Loucy (cell line): Measurements from ENCODE around the gene SERGEF.
"Not testable (repeated sequence)": the region's sequence is repeated elsewhere in the genome, so short reads cannot be mapped to it uniquely, and the experiment has no call there.

Source experiments
- H2AFZ ChIP-seq: fragments of 200-600 bp; sonication (generic); 2 replicates; pipeline ENCODE4 v1.6.0; 2016; ENCODE audit warnings: antibody characterized with exemption, mild to moderate bottlenecking, low read length, moderate library complexity
- H3F3A ChIP-seq: fragments of 200-600 bp; 2 replicates; pipeline ENCODE4 v1.6.0; 2016; ENCODE audit warnings: antibody characterized with exemption, low read depth, mild to moderate bottlenecking
- H3K27me3 ChIP-seq: fragments of 200-600 bp; sonication (generic); 2 replicates; pipeline ENCODE4 v1.6.1; 2014; ENCODE audit warnings: low read length, mild to moderate bottlenecking; ENCODE audit not compliant: insufficient read depth, poor library complexity, severe bottlenecking
- H3K36me3 ChIP-seq: fragments of 200-600 bp; sonication (generic); 2 replicates; pipeline ENCODE4 v1.6.1; 2016; ENCODE audit warnings: low read length; ENCODE audit not compliant: insufficient read depth
- H3K4me1 ChIP-seq: fragments of 200-600 bp; sonication (generic); 2 replicates; pipeline ENCODE4 v1.5.1; 2014; ENCODE audit warnings: low read length, mild to moderate bottlenecking; ENCODE audit not compliant: insufficient read depth, poor library complexity, severe bottlenecking
- H3K4me2 ChIP-seq: fragments of 200-600 bp; sonication (generic); 2 replicates; pipeline ENCODE4 v1.6.0; 2014; ENCODE audit warnings: antibody characterized with exemption, low read length, low read depth, mild to moderate bottlenecking; ENCODE audit not compliant: poor library complexity, severe bottlenecking
- H3K4me3 ChIP-seq: fragments of 200-600 bp; sonication (generic); 2 replicates; pipeline ENCODE4 v1.5.1; 2014; ENCODE audit warnings: low read length, mild to moderate bottlenecking, mixed read lengths; ENCODE audit not compliant: poor library complexity, severe bottlenecking
- H3K79me2 ChIP-seq: fragments of 200-600 bp; sonication (generic); 2 replicates; pipeline ENCODE4 v1.6.1; 2014; ENCODE audit warnings: low read length; ENCODE audit not compliant: insufficient read depth
- H3K9ac ChIP-seq: fragments of 200-600 bp; sonication (generic); 2 replicates; pipeline ENCODE4 v1.6.0; 2014; ENCODE audit warnings: mild to moderate bottlenecking, low read depth, low read length, moderate library complexity; ENCODE audit not compliant: poor library complexity, severe bottlenecking
- H3K9me2 ChIP-seq: fragments of 200-600 bp; sonication (generic); replicated peaks from 2 replicates; pipeline ENCODE4 v1.6.1; 2016; ENCODE audit warnings: low read depth, low read length, mixed read lengths
- H3K9me3 ChIP-seq: fragments of 200-600 bp; sonication (generic); 2 replicates; pipeline ENCODE4 v1.6.1; 2014; ENCODE audit warnings: mild to moderate bottlenecking, antibody characterized with exemption, low read length, low read depth; ENCODE audit not compliant: insufficient read depth
- H4K20me1 ChIP-seq: fragments of 200-600 bp; sonication (generic); 2 replicates; pipeline ENCODE4 v1.6.0; 2014; ENCODE audit warnings: antibody characterized with exemption, low read length, mild to moderate bottlenecking; ENCODE audit not compliant: insufficient read depth, poor library complexity, severe bottlenecking
- EZH2phosphoT487 ChIP-seq: fragments of 200-600 bp; IDR thresholded peaks from 2 replicates; pipeline ENCODE4 v1.6.1; 2018; ENCODE audit warnings: antibody characterized with exemption, mild to moderate bottlenecking, moderate library complexity, borderline replicate concordance
- TF ChIP-seq, protein P1 (sequence below): fragments of 200-600 bp; sonication (generic); conservative IDR thresholded peaks from 2 replicates; pipeline ENCODE4 v1.5.1; 2014; ENCODE audit warnings: mild to moderate bottlenecking, antibody characterized with exemption, low read length

Gene SERGEF

GRCh38 chr11:18001191-18001590, 11.7 kb downstream of the SERGEF start:
- peaks cover 46% of the 10 kb centered on the region; the same call in 1 of the 2 replicates for H3K36me3 ChIP-seq
- H3K27me3 ChIP-seq: no peaks in the 10 kb centered on the region
- TF ChIP-seq EZH2phosphoT487: no peak
- TF ChIP-seq, protein P1, sequence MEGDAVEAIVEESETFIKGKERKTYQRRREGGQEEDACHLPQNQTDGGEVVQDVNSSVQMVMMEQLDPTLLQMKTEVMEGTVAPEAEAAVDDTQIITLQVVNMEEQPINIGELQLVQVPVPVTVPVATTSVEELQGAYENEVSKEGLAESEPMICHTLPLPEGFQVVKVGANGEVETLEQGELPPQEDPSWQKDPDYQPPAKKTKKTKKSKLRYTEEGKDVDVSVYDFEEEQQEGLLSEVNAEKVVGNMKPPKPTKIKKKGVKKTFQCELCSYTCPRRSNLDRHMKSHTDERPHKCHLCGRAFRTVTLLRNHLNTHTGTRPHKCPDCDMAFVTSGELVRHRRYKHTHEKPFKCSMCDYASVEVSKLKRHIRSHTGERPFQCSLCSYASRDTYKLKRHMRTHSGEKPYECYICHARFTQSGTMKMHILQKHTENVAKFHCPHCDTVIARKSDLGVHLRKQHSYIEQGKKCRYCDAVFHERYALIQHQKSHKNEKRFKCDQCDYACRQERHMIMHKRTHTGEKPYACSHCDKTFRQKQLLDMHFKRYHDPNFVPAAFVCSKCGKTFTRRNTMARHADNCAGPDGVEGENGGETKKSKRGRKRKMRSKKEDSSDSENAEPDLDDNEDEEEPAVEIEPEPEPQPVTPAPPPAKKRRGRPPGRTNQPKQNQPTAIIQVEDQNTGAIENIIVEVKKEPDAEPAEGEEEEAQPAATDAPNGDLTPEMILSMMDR: no peak
- no peaks in the 10 kb centered on the region for H3F3A ChIP-seq
- H3K9ac ChIP-seq: no peak overlapping the region
- no peaks in the 10 kb centered on the region for H4K20me1 ChIP-seq
- H3K4me3 ChIP-seq: no peak overlapping the region
- no peaks in the 10 kb centered on the region for H3K79me2 ChIP-seq
- H3K4me2 ChIP-seq: no peak overlapping the region
- H3K9me3 ChIP-seq: no peaks in the 10 kb centered on the region
- no peaks in the 10 kb centered on the region for H3K4me1 ChIP-seq
- H2AFZ ChIP-seq: no peak overlapping the region
- H3K9me2 ChIP-seq: no peaks in the 10 kb centered on the region

- H3K4me3 ChIP-seq: no peak overlapping the region
- H3K36me3 ChIP-seq: peaks cover 46% of the 10 kb centered on the region; the same call in 1 of the 2 replicates
- no peaks in the 10 kb centered on the region for H3K9me2 ChIP-seq
- no peaks in the 10 kb centered on the region for H4K20me1 ChIP-seq
- TF ChIP-seq, protein P1: no peak
- TF ChIP-seq EZH2phosphoT487: no peak
- no peaks in the 10 kb centered on the region for H3K27me3 ChIP-seq
- no peak overlapping the region for H3K9ac ChIP-seq
- H3K4me1 ChIP-seq: no peaks in the 10 kb centered on the region
- H3F3A ChIP-seq: no peaks in the 10 kb centered on the region
- H3K9me3 ChIP-seq: no peaks in the 10 kb centered on the region
- H3K4me2 ChIP-seq: no peak overlapping the region
- H3K79me2 ChIP-seq: no peaks in the 10 kb centered on the region
- H2AFZ ChIP-seq: no peak overlapping the region
These were observed 12.1 kb downstream of the SERGEF start for GRCh38 chr11:18000760-18001159.

DNA sequence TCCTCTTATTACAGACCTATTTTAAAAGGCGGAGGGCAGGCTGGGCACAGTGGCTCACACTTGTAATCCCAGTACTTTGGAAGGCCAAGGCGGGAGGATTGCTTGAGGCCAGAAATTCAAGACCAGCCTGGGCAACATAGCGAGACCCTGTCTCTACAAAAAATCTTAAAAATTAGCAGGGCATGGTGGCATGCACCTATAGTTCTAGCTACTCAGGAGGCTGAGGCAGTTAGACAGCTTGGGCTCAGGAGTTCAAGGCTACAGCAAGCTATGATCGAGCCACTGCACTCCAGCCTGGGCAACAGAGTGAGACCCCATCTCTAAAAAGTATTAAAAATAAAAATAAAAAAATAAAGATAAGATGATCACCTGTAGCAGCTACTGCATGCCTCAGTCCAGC, 12.7 kb downstream of the SERGEF start:
- not testable (repeated sequence) for H3K27me3 ChIP-seq, H3K79me2 ChIP-seq, H3K9me2 ChIP-seq, H3F3A ChIP-seq, H4K20me1 ChIP-seq, H3K4me1 ChIP-seq, H3K4me3 ChIP-seq, H3K4me2 ChIP-seq, H3K9ac ChIP-seq, H2AFZ ChIP-seq, H3K9me3 ChIP-seq
- peaks cover 46% of the 10 kb centered on the region; the same call in 1 of the 2 replicates for H3K36me3 ChIP-seq

DNA sequence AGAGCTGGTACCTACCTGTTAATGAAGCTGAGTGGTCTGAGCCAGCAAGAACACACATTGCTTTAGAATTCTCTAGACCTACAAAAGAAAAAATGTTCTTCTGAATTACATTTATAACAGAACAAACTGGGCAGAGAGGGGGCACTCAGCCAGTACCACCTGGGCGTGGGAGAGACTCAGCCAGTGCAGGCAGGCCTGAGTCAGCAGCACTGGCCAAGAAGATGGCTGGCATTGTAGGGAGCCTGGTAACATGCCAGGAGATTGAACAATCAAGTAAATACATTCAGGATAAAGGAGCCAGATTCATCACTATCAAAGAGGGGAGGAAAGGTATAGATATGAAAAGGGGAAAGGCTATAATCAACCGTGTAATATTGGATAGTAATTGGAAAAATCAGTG, 19.9 kb downstream of the SERGEF start:
- no peaks in the 10 kb centered on the region for H3F3A ChIP-seq
- no peak overlapping the region for H3K4me2 ChIP-seq
- H3K9me3 ChIP-seq: no peaks in the 10 kb centered on the region
- H3K27me3 ChIP-seq: no peaks in the 10 kb centered on the region
- H4K20me1 ChIP-seq: no peaks in the 10 kb centered on the region
- no peaks in the 10 kb centered on the region for H3K4me1 ChIP-seq
- no peak overlapping the region for H3K9ac ChIP-seq
- no peaks in the 10 kb centered on the region for H3K79me2 ChIP-seq
- no peak overlapping the region for H3K4me3 ChIP-seq
- H2AFZ ChIP-seq: no peak overlapping the region
- H3K36me3 ChIP-seq: peaks cover 37% of the 10 kb centered on the region; the same call in 1 of the 2 replicates
- TF ChIP-seq, protein P1: no peak
- TF ChIP-seq EZH2phosphoT487: no peak
- H3K9me2 ChIP-seq: no peaks in the 10 kb centered on the region
